WTC11 (cell line): ENCODE data around the gene WDR62. TPM values are rescaled to one million over a fixed set of nuclear protein-coding genes. Genes with fewer than 3 reads are reported as not detected.
A peak's percentile ranks its signal among the peaks of the same experiment; 100 is the strongest.

Experiments
- ATAC-seq: fragments of 200-7000 bp; cut with Tn5 transposase; 2 replicates; pipeline ENCODE4 v1.10.0; 2021; ENCODE audit warnings: mild to moderate bottlenecking, moderate library complexity
- CTCF ChIA-PET: fragments of 300-600 bp; sonication (Branson Sonifier 250); formaldehyde crosslinking; loops from one replicate; lab custom pipeline; 2021; ENCODE audit warnings: antibody characterized with exemption; lab: Charles Lee
- POLR2A ChIA-PET: fragments of 350-600 bp; sonication (Branson Sonifier 250); formaldehyde crosslinking; loops from one replicate; lab custom pipeline; 2021; ENCODE audit warnings: antibody characterized with exemption; lab: Charles Lee
- DNase-seq: peaks from one replicate; pipeline ENCODE4 v3.0.0; 2021; ENCODE audit warnings: low spot score
- H3K27ac Mint-ChIP-seq: 2 replicates; pipeline ENCODE4 v1.8.0; 2021; ENCODE audit warnings: mixed read lengths
- H3K27me3 Mint-ChIP-seq: 2 replicates; pipeline ENCODE4 v1.8.0; 2021; ENCODE audit warnings: low read depth, mild to moderate bottlenecking, moderate library complexity, mixed read lengths
- H3K36me3 Mint-ChIP-seq: 2 replicates; pipeline ENCODE4 v1.8.0; 2021; ENCODE audit warnings: mixed read lengths
- H3K4me1 Mint-ChIP-seq: 2 replicates; pipeline ENCODE4 v1.8.0; 2022; ENCODE audit warnings: mixed read lengths
- H3K4me3 Mint-ChIP-seq: 2 replicates; pipeline ENCODE4 v1.8.0; 2021; ENCODE audit warnings: mild to moderate bottlenecking, moderate library complexity, mixed read lengths
- H3K9me3 Mint-ChIP-seq: 2 replicates; pipeline ENCODE4 v1.8.0; 2021; ENCODE audit warnings: mixed read lengths
- ATF1 ChIP-seq: sonication (generic); formaldehyde crosslinking; IDR thresholded peaks from 2 replicates; pipeline ENCODE4 v1.8.1; 2023; ENCODE audit warnings: mild to moderate bottlenecking, moderate library complexity, missing genetic modification reagents
- ELF4 ChIP-seq: sonication (generic); formaldehyde crosslinking; IDR thresholded peaks from 2 replicates; pipeline ENCODE4 v1.8.1; 2022; ENCODE audit warnings: low read depth, mild to moderate bottlenecking, moderate library complexity, missing genetic modification reagents
- FOXJ3 ChIP-seq: sonication (generic); formaldehyde crosslinking; IDR thresholded peaks from 2 replicates; pipeline ENCODE4 v1.9.0; 2021; ENCODE audit warnings: missing genetic modification reagents, mild to moderate bottlenecking, borderline replicate concordance
- FOXP1 ChIP-seq: sonication (generic); formaldehyde crosslinking; IDR thresholded peaks from 2 replicates; pipeline ENCODE4 v1.8.0; 2022; ENCODE audit warnings: missing genetic modification reagents, mild to moderate bottlenecking, moderate library complexity, borderline replicate concordance
- GABPB1 ChIP-seq: sonication (generic); formaldehyde crosslinking; IDR thresholded peaks from 2 replicates; pipeline ENCODE4 v1.8.1; 2023; ENCODE audit warnings: mild to moderate bottlenecking, missing genetic modification reagents
- HMGA2 ChIP-seq: fragments of 250-450 bp; sonication (Bioruptor Pico); IDR thresholded peaks from 2 replicates; pipeline ENCODE4 v1.4.0; 2021; ENCODE audit warnings: mild to moderate bottlenecking, moderate library complexity
- KAT7 ChIP-seq: sonication (generic); formaldehyde crosslinking; IDR thresholded peaks from 2 replicates; pipeline ENCODE4 v1.8.1; 2023; ENCODE audit warnings: missing genetic modification reagents, mild to moderate bottlenecking, borderline replicate concordance
- MXD4 ChIP-seq: fragments of 250-450 bp; sonication (Bioruptor Pico); IDR thresholded peaks from 2 replicates; pipeline ENCODE4 v1.8.0; 2021; ENCODE audit warnings: mild to moderate bottlenecking, moderate library complexity, borderline replicate concordance
- NFYB ChIP-seq: sonication (generic); formaldehyde crosslinking; conservative IDR thresholded peaks from 2 replicates; pipeline ENCODE4 v1.8.0; 2022; ENCODE audit warnings: low read depth, missing genetic modification reagents
- RORB ChIP-seq: fragments of 250-450 bp; sonication (Bioruptor Pico); IDR thresholded peaks from 2 replicates; pipeline ENCODE4 v1.9.0; 2021; ENCODE audit warnings: mild to moderate bottlenecking
- SMAD4 ChIP-seq: sonication (generic); formaldehyde crosslinking; IDR thresholded peaks from 2 replicates; pipeline ENCODE4 v1.8.0; 2022; ENCODE audit warnings: mild to moderate bottlenecking, missing genetic modification reagents
- TEAD4 ChIP-seq: sonication (generic); formaldehyde crosslinking; IDR thresholded peaks from 2 replicates; pipeline ENCODE4 v1.8.0; 2022; ENCODE audit warnings: mild to moderate bottlenecking, missing genetic modification reagents
- ZNF121 ChIP-seq: sonication (generic); formaldehyde crosslinking; IDR thresholded peaks from 2 replicates; pipeline ENCODE4 v1.8.0; 2023; ENCODE audit warnings: missing genetic modification reagents
- ZNF219 ChIP-seq: sonication (generic); formaldehyde crosslinking; IDR thresholded peaks from 2 replicates; pipeline ENCODE4 v1.8.0; 2023; ENCODE audit warnings: missing genetic modification reagents, mild to moderate bottlenecking, borderline replicate concordance
- ZNF396 ChIP-seq: fragments of 250-450 bp; sonication (Bioruptor Pico); IDR thresholded peaks from 2 replicates; pipeline ENCODE4 v1.8.0; 2021; ENCODE audit warnings: mild to moderate bottlenecking, moderate library complexity, borderline replicate concordance
- total RNA-seq: library from RNA; stranded (reverse); gene quantifications from 3 replicates; pipeline ENCODE4 v1.2.3, GENCODE V29; 2021
- TF ChIP-seq, protein P1 (sequence below): sonication (generic); formaldehyde crosslinking; IDR thresholded peaks from 2 replicates; pipeline ENCODE4 v1.8.1; 2023; ENCODE audit warnings: mild to moderate bottlenecking, missing genetic modification reagents, moderate library complexity
- TF ChIP-seq, protein P2 (sequence below): sonication (generic); formaldehyde crosslinking; conservative IDR thresholded peaks from 2 replicates; pipeline ENCODE4 v1.8.1; 2023; ENCODE audit warnings: mild to moderate bottlenecking, low read depth, missing genetic modification reagents, moderate library complexity
- TF ChIP-seq, protein P3 (sequence below): sonication (generic); formaldehyde crosslinking; IDR thresholded peaks from 2 replicates; pipeline ENCODE4 v1.8.0; 2022; ENCODE audit warnings: missing genetic modification reagents
- TF ChIP-seq, protein P4 (sequence below): sonication (generic); formaldehyde crosslinking; IDR thresholded peaks from 2 replicates; pipeline ENCODE4 v1.8.1; 2023; ENCODE audit warnings: mild to moderate bottlenecking, missing genetic modification reagents

Gene WDR62
- total RNA-seq, 1 experiment from 2014 or later, result 40.0 TPM

DNA sequence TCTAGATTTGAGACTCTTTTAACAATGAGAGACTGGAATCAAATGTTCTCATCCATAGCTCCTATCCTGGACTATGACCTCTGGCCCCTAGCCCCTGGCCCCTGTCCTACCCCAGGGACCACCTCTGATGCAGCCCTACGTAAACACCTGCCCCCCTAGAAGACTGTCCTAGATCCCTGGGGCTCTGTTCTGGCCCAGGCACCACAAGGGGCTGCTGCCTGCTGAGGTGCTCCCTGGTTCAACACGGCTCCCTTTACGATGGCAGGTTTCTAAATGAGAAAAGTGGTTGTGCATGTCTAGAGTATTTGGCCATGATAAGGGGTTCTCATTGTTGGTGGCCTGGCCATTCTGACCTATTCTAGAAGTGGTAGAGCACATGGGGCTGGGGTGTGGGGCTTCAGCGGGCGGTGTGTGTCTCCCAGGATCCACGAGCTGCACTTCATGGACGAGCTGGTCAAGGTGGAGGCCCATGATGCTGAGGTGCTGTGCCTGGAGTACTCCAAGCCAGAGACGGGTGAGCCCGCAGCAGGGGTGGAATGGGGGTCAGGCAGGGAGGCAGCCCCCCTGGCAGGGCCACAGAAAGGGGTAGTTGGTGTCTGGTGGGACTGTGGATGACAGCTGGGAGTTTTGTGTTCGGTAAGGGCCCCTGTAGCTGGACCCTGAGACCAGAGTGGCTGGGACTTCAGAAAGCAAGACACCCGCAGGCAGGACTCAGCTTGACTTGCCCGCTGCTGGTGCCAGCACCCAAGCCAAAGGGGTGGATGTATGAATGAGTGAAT is 29.7 kb downstream of the WDR62 start (continued):
- TF ChIP-seq, protein P1, sequence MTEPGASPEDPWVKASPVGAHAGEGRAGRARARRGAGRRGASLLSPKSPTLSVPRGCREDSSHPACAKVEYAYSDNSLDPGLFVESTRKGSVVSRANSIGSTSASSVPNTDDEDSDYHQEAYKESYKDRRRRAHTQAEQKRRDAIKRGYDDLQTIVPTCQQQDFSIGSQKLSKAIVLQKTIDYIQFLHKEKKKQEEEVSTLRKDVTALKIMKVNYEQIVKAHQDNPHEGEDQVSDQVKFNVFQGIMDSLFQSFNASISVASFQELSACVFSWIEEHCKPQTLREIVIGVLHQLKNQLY (CRISPR knock-in tag), result no peak
- TF ChIP-seq, all 79 proteins: peak for 0

DNA sequence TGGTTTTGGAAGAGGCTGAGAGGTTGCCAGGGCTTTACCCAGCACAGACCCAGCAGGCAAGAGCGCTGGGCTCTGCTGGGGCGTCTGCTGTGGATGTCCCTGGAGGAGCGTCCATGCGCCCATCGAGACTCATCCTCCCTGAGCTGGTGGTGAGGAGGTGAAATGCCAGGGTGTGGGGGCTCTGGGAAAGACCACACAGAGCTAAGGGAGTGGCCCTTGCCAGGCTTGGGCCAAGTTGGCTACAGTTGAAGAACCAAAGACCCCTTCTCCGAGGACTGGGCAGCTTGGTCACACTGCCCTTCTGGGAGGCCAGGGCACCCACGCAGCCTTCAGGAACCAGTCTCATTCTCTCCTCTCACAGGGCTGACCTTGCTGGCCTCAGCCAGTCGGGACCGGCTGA is 31.6 kb downstream of the WDR62 start:
- H3K9me3 Mint-ChIP-seq, result no peaks in the 10 kb centered on the region
- TF ChIP-seq ATF1 (CRISPR knock-in tag) (no peak), ELF4 (CRISPR knock-in tag) (no peak), RORB (CRISPR knock-in tag) (no peak), NFYB (CRISPR knock-in tag) (no peak), ZNF396 (CRISPR knock-in tag) (no peak), HMGA2 (CRISPR knock-in tag) (no peak), FOXP1 (CRISPR knock-in tag) (no peak), GABPB1 (CRISPR knock-in tag) (no peak), MXD4 (CRISPR knock-in tag) (no peak), ZNF219 (CRISPR knock-in tag) (no peak), FOXJ3 (CRISPR knock-in tag) (no peak), ZNF121 (CRISPR knock-in tag) (no peak)
- TF ChIP-seq, protein P1 (CRISPR knock-in tag), result no peak
- TF ChIP-seq, protein P2, sequence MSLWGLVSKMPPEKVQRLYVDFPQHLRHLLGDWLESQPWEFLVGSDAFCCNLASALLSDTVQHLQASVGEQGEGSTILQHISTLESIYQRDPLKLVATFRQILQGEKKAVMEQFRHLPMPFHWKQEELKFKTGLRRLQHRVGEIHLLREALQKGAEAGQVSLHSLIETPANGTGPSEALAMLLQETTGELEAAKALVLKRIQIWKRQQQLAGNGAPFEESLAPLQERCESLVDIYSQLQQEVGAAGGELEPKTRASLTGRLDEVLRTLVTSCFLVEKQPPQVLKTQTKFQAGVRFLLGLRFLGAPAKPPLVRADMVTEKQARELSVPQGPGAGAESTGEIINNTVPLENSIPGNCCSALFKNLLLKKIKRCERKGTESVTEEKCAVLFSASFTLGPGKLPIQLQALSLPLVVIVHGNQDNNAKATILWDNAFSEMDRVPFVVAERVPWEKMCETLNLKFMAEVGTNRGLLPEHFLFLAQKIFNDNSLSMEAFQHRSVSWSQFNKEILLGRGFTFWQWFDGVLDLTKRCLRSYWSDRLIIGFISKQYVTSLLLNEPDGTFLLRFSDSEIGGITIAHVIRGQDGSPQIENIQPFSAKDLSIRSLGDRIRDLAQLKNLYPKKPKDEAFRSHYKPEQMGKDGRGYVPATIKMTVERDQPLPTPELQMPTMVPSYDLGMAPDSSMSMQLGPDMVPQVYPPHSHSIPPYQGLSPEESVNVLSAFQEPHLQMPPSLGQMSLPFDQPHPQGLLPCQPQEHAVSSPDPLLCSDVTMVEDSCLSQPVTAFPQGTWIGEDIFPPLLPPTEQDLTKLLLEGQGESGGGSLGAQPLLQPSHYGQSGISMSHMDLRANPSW (CRISPR knock-in tag), result no peak
- TF ChIP-seq, all 79 proteins: peak for 0
- H3K4me1 Mint-ChIP-seq, result no peaks in the 10 kb centered on the region
- no peak overlapping the region for H3K27ac Mint-ChIP-seq
- POLR2A ChIA-PET, result no interaction called here
- DNase-seq (no peak), ATAC-seq (no peak)
- no peaks in the 10 kb centered on the region for H3K27me3 Mint-ChIP-seq
- no peak overlapping the region for H3K4me3 Mint-ChIP-seq
- H3K36me3 Mint-ChIP-seq, result peaks cover 64% of the 10 kb centered on the region
- CTCF ChIA-PET, result no interaction called here

DNA sequence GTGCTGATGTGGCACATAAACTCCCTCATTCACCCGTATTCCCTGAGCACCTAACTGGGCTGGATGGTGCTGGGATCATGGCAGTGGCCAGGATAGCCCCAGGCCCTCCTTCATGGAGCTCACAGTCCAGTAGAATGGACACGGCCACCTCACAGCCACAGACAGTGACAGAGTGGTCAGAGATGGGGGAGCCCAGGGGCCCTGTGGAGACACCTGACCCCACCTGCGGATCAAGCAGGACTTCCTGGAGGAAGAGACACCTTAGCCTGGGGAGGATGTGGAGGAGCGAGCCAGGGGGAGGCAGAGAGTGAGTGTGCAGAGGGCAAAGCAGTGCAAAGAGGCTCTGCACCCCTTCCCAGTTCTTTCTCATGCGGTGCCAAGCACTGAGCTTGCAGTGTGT is 35.1 kb downstream of the WDR62 start:
- H3K4me3 Mint-ChIP-seq, result no peak overlapping the region
- ChIA-PET POLR2A (no interaction called here), CTCF (no interaction called here)
- ATAC-seq, result no peak
- H3K36me3 Mint-ChIP-seq, result peaks cover 52% of the 10 kb centered on the region
- no peaks in the 10 kb centered on the region for H3K9me3 Mint-ChIP-seq
- TF ChIP-seq, protein P3, sequence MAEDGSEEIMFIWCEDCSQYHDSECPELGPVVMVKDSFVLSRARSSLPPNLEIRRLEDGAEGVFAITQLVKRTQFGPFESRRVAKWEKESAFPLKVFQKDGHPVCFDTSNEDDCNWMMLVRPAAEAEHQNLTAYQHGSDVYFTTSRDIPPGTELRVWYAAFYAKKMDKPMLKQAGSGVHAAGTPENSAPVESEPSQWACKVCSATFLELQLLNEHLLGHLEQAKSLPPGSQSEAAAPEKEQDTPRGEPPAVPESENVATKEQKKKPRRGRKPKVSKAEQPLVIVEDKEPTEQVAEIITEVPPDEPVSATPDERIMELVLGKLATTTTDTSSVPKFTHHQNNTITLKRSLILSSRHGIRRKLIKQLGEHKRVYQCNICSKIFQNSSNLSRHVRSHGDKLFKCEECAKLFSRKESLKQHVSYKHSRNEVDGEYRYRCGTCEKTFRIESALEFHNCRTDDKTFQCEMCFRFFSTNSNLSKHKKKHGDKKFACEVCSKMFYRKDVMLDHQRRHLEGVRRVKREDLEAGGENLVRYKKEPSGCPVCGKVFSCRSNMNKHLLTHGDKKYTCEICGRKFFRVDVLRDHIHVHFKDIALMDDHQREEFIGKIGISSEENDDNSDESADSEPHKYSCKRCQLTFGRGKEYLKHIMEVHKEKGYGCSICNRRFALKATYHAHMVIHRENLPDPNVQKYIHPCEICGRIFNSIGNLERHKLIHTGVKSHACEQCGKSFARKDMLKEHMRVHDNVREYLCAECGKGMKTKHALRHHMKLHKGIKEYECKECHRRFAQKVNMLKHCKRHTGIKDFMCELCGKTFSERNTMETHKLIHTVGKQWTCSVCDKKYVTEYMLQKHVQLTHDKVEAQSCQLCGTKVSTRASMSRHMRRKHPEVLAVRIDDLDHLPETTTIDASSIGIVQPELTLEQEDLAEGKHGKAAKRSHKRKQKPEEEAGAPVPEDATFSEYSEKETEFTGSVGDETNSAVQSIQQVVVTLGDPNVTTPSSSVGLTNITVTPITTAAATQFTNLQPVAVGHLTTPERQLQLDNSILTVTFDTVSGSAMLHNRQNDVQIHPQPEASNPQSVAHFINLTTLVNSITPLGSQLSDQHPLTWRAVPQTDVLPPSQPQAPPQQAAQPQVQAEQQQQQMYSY (CRISPR knock-in tag), result no peak
- TF ChIP-seq SMAD4 (CRISPR knock-in tag), result no peak
- no peak for TF ChIP-seq NFYB (CRISPR knock-in tag)
- TF ChIP-seq ZNF396 (CRISPR knock-in tag), result no peak
- TF ChIP-seq, protein P2 (CRISPR knock-in tag), result no peak
- no peak for TF ChIP-seq KAT7 (CRISPR knock-in tag)
- no peak for TF ChIP-seq TEAD4 (CRISPR knock-in tag)
- TF ChIP-seq, protein P4, sequence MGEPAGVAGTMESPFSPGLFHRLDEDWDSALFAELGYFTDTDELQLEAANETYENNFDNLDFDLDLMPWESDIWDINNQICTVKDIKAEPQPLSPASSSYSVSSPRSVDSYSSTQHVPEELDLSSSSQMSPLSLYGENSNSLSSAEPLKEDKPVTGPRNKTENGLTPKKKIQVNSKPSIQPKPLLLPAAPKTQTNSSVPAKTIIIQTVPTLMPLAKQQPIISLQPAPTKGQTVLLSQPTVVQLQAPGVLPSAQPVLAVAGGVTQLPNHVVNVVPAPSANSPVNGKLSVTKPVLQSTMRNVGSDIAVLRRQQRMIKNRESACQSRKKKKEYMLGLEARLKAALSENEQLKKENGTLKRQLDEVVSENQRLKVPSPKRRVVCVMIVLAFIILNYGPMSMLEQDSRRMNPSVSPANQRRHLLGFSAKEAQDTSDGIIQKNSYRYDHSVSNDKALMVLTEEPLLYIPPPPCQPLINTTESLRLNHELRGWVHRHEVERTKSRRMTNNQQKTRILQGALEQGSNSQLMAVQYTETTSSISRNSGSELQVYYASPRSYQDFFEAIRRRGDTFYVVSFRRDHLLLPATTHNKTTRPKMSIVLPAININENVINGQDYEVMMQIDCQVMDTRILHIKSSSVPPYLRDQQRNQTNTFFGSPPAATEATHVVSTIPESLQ (CRISPR knock-in tag), result no peak
- no peaks in the 10 kb centered on the region for H3K27me3 Mint-ChIP-seq
- H3K4me1 Mint-ChIP-seq, result no peaks in the 10 kb centered on the region
- H3K27ac Mint-ChIP-seq, result peak overlapping the region; percentile 58; the same call in 1 of the 2 replicates
- DNase-seq, result no peak
